Nephron progenitor cell (in vitro differentiated cells): Measurements from ENCODE around the gene SV2C.
"Not testable (repeated sequence)": the region's sequence is repeated elsewhere in the genome, so short reads cannot be mapped to it uniquely, and the experiment has no call there.

Experiments used
- DNase-seq: peaks from one replicate; pipeline ENCODE4 v3.0.0; 2021
- H3K27ac Mint-ChIP-seq: 2 replicates; pipeline ENCODE4 v1.8.0; 2021; ENCODE audit warnings: mild to moderate bottlenecking, moderate library complexity, mixed read lengths
- H3K27me3 Mint-ChIP-seq: 2 replicates; pipeline ENCODE4 v1.8.0; 2021; ENCODE audit warnings: mild to moderate bottlenecking, low read depth, mixed read lengths; ENCODE audit not compliant: poor library complexity
- H3K36me3 Mint-ChIP-seq: 2 replicates; pipeline ENCODE4 v1.8.0; 2021; ENCODE audit warnings: low read depth, mixed read lengths
- H3K4me1 Mint-ChIP-seq: 2 replicates; pipeline ENCODE4 v1.8.0; 2021; ENCODE audit warnings: mixed read lengths
- H3K4me3 Mint-ChIP-seq: 2 replicates; pipeline ENCODE4 v1.8.0; 2021; ENCODE audit warnings: mild to moderate bottlenecking, moderate library complexity, mixed read lengths
- H3K9me3 Mint-ChIP-seq: 2 replicates; pipeline ENCODE4 v1.8.0; 2021; ENCODE audit warnings: mild to moderate bottlenecking, moderate library complexity, mixed read lengths
- CTCF ChIP-seq: fragments of 200-600 bp; sonication (generic); IDR thresholded peaks from 2 replicates; pipeline ENCODE4 v1.5.0; 2021; ENCODE audit warnings: antibody characterized with exemption

SV2C gene

GRCh38 chr5:76082772-76083554, at the start of gene SV2C:
SV2C (plus strand) TSS chr5:76083383; CDS start chr5:76131751, 48,368 bp downstream.
- Mint-ChIP-seq H3K27ac (no peak within 1 kb of the TSS), H3K4me3 (peak within 1 kb of the TSS; percentile 83), H3K9me3 (no peaks in the 10 kb centered on the region), H3K27me3 (peaks cover 100% of the 10 kb centered on the region), H3K36me3 (no peaks in the 10 kb centered on the region), H3K4me1 (peaks cover 25% of the 10 kb centered on the region)
- peak; percentile 76 for DNase-seq
- TF ChIP-seq CTCF: no peak

- H3K27ac Mint-ChIP-seq, H3K36me3 Mint-ChIP-seq, H3K4me1 Mint-ChIP-seq, H3K9me3 Mint-ChIP-seq: not testable (repeated sequence)
- DNase-seq: peak; percentile 3
- peak overlapping the region; percentile 66 for H3K4me3 Mint-ChIP-seq
- H3K27me3 Mint-ChIP-seq: peaks cover 23% of the 10 kb centered on the region
Observed at GRCh38 chr5:76037736-76038151, 45.4 kb upstream of the SV2C start.

- no peak for TF ChIP-seq CTCF
- Mint-ChIP-seq H3K4me3 (peak overlapping the region; percentile 66), H3K27ac (no peak overlapping the region), H3K4me1 (peaks cover 6% of the 10 kb centered on the region), H3K9me3 (peaks cover 9% of the 10 kb centered on the region), H3K36me3 (no peaks in the 10 kb centered on the region), H3K27me3 (peaks cover 24% of the 10 kb centered on the region)
- no peak for DNase-seq
Observed at GRCh38 chr5:76038212-76038611, 45.0 kb upstream of the SV2C start.

- Mint-ChIP-seq H3K27ac (no peak overlapping the region), H3K27me3 (peaks cover 27% of the 10 kb centered on the region), H3K36me3 (no peaks in the 10 kb centered on the region), H3K4me3 (no peak overlapping the region), H3K4me1 (peaks cover 6% of the 10 kb centered on the region), H3K9me3 (peaks cover 5% of the 10 kb centered on the region)
- no peak for TF ChIP-seq CTCF
- no peak for DNase-seq
Observed at GRCh38 chr5:76040806-76041205, 42.4 kb upstream of the SV2C start.

GRCh38 chr5:76041863-76042262, 41.3 kb upstream of the SV2C start:
- H3K4me1 Mint-ChIP-seq: peaks cover 6% of the 10 kb centered on the region
- peaks cover 5% of the 10 kb centered on the region for H3K9me3 Mint-ChIP-seq
- no peaks in the 10 kb centered on the region for H3K36me3 Mint-ChIP-seq
- DNase-seq: peak; percentile 76
- no peak overlapping the region for H3K4me3 Mint-ChIP-seq
- no peak overlapping the region for H3K27ac Mint-ChIP-seq
- H3K27me3 Mint-ChIP-seq: peaks cover 33% of the 10 kb centered on the region
- no peak for TF ChIP-seq CTCF

- no peak overlapping the region for H3K4me3 Mint-ChIP-seq
Observed at GRCh38 chr5:76046741-76047140, 36.4 kb upstream of the SV2C start.

More at GRCh38 chr5:76046741-76047140, 36.4 kb upstream of the SV2C start:
- Mint-ChIP-seq H3K4me1 (no peaks in the 10 kb centered on the region), H3K27ac (no peak overlapping the region), H3K36me3 (no peaks in the 10 kb centered on the region), H3K27me3 (peaks cover 24% of the 10 kb centered on the region), H3K9me3 (peaks cover 5% of the 10 kb centered on the region)
- no peak for TF ChIP-seq CTCF
- no peak for DNase-seq
